Measurements from ENCODE around the gene MORC3.

DNA sequence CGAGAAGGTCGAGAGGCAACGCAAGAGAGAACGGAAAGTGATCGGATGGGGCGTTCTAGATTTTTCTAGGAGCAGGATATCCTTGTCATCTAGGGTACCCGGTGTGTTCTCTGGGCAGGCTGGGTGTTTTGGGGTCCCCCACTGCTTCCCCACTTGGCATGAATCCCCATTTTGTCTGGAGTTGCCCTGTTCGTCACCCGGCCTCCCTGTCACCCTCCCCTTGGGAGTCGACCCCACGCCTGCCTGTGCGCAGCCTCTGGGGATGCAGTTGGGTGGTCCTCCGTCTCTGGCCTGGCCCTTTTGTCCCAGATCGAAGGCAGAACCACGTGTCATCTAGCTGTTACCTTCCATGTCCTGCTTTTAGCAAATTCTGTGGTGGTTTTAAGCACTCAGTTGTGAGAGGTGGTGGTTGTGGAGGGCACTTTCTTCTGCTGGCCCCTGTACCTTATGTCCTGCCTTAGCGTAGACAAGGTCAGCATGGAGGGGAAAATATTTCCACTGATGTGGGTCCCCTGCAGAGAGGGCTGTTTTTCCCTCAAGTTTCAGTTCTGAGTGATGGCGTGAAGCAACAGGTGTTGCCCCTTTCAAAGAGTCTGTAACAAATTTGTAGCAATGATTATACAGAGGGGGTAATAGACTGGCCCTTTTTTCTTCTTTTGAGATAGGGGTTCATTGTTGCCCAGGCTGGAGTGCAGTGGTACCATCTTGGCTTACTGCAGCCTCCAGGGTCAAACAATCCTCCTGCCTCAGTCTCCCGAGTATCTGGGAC lies 100.8 kb downstream of the MORC3 start:
- TF ChIP-seq SIN3A (IDR thresholded peaks at IDR 0.05; ENCODE audit: low read depth) (no peak), POLR2A (IDR thresholded peaks at IDR 0.05; ENCODE audit: borderline replicate concordance, extremely low read depth, insufficient read depth, insufficient read length) (no peak), ELF1 (IDR thresholded peaks at IDR 0.05; ENCODE audit: borderline replicate concordance, low read depth) (no peak), EZH2 (IDR thresholded peaks at IDR 0.05) (no peak), TCF7L2 (IDR thresholded peaks at IDR 0.05; ENCODE audit: borderline replicate concordance, extremely low read depth, insufficient read depth, insufficient read length) (no peak), EGR1 (IDR thresholded peaks at IDR 0.05; ENCODE audit: low read depth) (no peak), CBX3 (IDR thresholded peaks at IDR 0.05; ENCODE audit: low read depth) (no peak), EZH2phosphoT487 (IDR thresholded peaks at IDR 0.05; ENCODE audit: borderline replicate concordance) (no peak), JUND (IDR thresholded peaks at IDR 0.05) (no peak), ZNF274 (IDR thresholded peaks at IDR 0.05; ENCODE audit: low read depth, low read length) (no peak), CEBPB (IDR thresholded peaks at IDR 0.05; ENCODE audit: low read depth) (no peak)
- TF ChIP-seq, protein P1, sequence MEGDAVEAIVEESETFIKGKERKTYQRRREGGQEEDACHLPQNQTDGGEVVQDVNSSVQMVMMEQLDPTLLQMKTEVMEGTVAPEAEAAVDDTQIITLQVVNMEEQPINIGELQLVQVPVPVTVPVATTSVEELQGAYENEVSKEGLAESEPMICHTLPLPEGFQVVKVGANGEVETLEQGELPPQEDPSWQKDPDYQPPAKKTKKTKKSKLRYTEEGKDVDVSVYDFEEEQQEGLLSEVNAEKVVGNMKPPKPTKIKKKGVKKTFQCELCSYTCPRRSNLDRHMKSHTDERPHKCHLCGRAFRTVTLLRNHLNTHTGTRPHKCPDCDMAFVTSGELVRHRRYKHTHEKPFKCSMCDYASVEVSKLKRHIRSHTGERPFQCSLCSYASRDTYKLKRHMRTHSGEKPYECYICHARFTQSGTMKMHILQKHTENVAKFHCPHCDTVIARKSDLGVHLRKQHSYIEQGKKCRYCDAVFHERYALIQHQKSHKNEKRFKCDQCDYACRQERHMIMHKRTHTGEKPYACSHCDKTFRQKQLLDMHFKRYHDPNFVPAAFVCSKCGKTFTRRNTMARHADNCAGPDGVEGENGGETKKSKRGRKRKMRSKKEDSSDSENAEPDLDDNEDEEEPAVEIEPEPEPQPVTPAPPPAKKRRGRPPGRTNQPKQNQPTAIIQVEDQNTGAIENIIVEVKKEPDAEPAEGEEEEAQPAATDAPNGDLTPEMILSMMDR (IDR thresholded peaks at IDR 0.05 in 2 of 3, conservative IDR thresholded peaks at IDR 0.05 in 1 of 3; ENCODE audit: borderline replicate concordance in 1 of 3, insufficient read depth in 1 of 3, low read depth in 2 of 3, low read length in 2 of 3), result no peak

All from HCT116 (cell line).